GM23338 (cell line): Measurements from ENCODE around the gene GPC5. TPM values are rescaled to one million over a fixed set of nuclear protein-coding genes. Genes with fewer than 3 reads are reported as not detected.

Experiments
- ATAC-seq: fragments of 200-7000 bp; cut with Tn5 transposase; 3 replicates; pipeline ENCODE4 v1.9.1; 2020
- DNase-seq: peaks from one replicate; pipeline ENCODE4 v3.0.0-alpha.2; 2015; ENCODE audit warnings: low spot score
- H2AFZ ChIP-seq: fragments of 200-600 bp; sonication (generic); 2 replicates; pipeline ENCODE4 v1.8.0; 2016; ENCODE audit warnings: antibody characterized with exemption, mild to moderate bottlenecking, moderate library complexity
- H3F3A ChIP-seq: fragments of 200-600 bp; sonication (generic); replicated peaks from 2 replicates; pipeline ENCODE4 v1.8.0; 2017; ENCODE audit warnings: antibody characterized with exemption, mixed run types, low read depth
- H3K27ac ChIP-seq: fragments of 200-600 bp; sonication (generic); 2 replicates; pipeline ENCODE4 v1.6.1; 2016; ENCODE audit warnings: low read depth
- H3K27me3 ChIP-seq: fragments of 200-600 bp; sonication (generic); 2 replicates; pipeline ENCODE4 v1.8.0; 2016; ENCODE audit warnings: mild to moderate bottlenecking, mixed run types, moderate library complexity; ENCODE audit not compliant: insufficient read depth
- H3K36me3 ChIP-seq: fragments of 200-600 bp; sonication (generic); 2 replicates; pipeline ENCODE4 v1.8.0; 2016; ENCODE audit warnings: mild to moderate bottlenecking; ENCODE audit not compliant: insufficient read depth
- H3K4me1 ChIP-seq: fragments of 200-600 bp; sonication (generic); 2 replicates; pipeline ENCODE4 v1.8.0; 2016; ENCODE audit warnings: mild to moderate bottlenecking, moderate library complexity; ENCODE audit not compliant: insufficient read depth
- H3K4me2 ChIP-seq: fragments of 200-600 bp; sonication (generic); 2 replicates; pipeline ENCODE4 v1.7.1; 2017; ENCODE audit warnings: mixed run types
- H3K4me3 ChIP-seq: fragments of 200-600 bp; sonication (generic); 2 replicates; pipeline ENCODE4 v1.6.1; 2016; ENCODE audit warnings: mixed run types
- H3K79me2 ChIP-seq: fragments of 200-600 bp; sonication (generic); replicated peaks from 2 replicates; pipeline ENCODE4 v1.8.0; 2017; ENCODE audit warnings: mild to moderate bottlenecking; ENCODE audit not compliant: insufficient read depth
- H3K9me2 ChIP-seq: fragments of 200-600 bp; sonication (generic); 2 replicates; pipeline ENCODE4 v1.8.0; 2017; ENCODE audit not compliant: insufficient read depth
- H4K20me1 ChIP-seq: fragments of 200-600 bp; sonication (generic); replicated peaks from 2 replicates; pipeline ENCODE4 v1.8.0; 2017; ENCODE audit warnings: mild to moderate bottlenecking; ENCODE audit not compliant: insufficient read depth
- H3K27ac Mint-ChIP-seq: 2 replicates; pipeline ENCODE4 v1.8.0; 2020; ENCODE audit warnings: inconsistent platforms, mild to moderate bottlenecking, moderate library complexity, mixed read lengths
- H3K27me3 Mint-ChIP-seq: 3 replicates; pipeline ENCODE4 v1.8.0; 2022; ENCODE audit warnings: low read depth, mild to moderate bottlenecking, moderate library complexity, mixed read lengths, inconsistent platforms; ENCODE audit not compliant: insufficient read depth, poor library complexity
- H3K36me3 Mint-ChIP-seq: 3 replicates; pipeline ENCODE4 v1.8.0; 2021; ENCODE audit warnings: low read depth, mild to moderate bottlenecking, inconsistent platforms, moderate library complexity, mixed read lengths
- H3K4me1 Mint-ChIP-seq: 3 replicates; pipeline ENCODE4 v1.8.0; 2020; ENCODE audit warnings: mild to moderate bottlenecking, inconsistent platforms, mixed read lengths
- H3K4me3 Mint-ChIP-seq: 3 replicates; pipeline ENCODE4 v1.8.0; 2021; ENCODE audit warnings: moderate library complexity, mild to moderate bottlenecking, inconsistent platforms, mixed read lengths
- H3K9me3 Mint-ChIP-seq: 3 replicates; pipeline ENCODE4 v1.8.0; 2020; ENCODE audit warnings: moderate library complexity, mild to moderate bottlenecking, inconsistent platforms, mixed read lengths
- EZH2 ChIP-seq: fragments of 200-600 bp; sonication (generic); IDR thresholded peaks from one replicate; pipeline ENCODE4 v1.8.0; 2017; ENCODE audit warnings: antibody characterized with exemption, mild to moderate bottlenecking, low read depth; ENCODE audit not compliant: unreplicated experiment
- EZH2phosphoT487 ChIP-seq: fragments of 200-600 bp; sonication (generic); IDR thresholded peaks from one replicate; pipeline ENCODE4 v1.8.1; 2018; ENCODE audit warnings: antibody characterized with exemption; ENCODE audit not compliant: unreplicated experiment
- NANOG ChIP-seq: IDR thresholded peaks from 2 replicates; pipeline ENCODE4 v1.6.1; 2016; ENCODE audit warnings: antibody characterized with exemption, borderline replicate concordance
- POLR2AphosphoS5 ChIP-seq: IDR thresholded peaks from 2 replicates; pipeline ENCODE4 v1.6.1; 2016; ENCODE audit warnings: antibody characterized with exemption, low read depth
- STAT1 ChIP-seq: IDR thresholded peaks from one replicate; pipeline ENCODE4 v1.6.1; 2016; ENCODE audit warnings: antibody characterized with exemption; ENCODE audit not compliant: unreplicated experiment
- ZNF114 ChIP-seq: fragments of 250-450 bp; sonication (Bioruptor Pico); IDR thresholded peaks from 2 replicates; pipeline ENCODE4 v1.5.0; 2020; ENCODE audit warnings: mild to moderate bottlenecking, moderate library complexity
- polyA plus RNA-seq: library from polyadenylated mRNA; unstranded; fragments of >200 nt; fragmentation: Nextera tagmentation; extraction: Ambion mirVana; gene quantifications from 2 replicates; pipeline ENCODE4 v1.2.1, GENCODE V29; 2016
- total RNA-seq: library from RNA; depleted of rRNA; stranded (reverse); fragments of >200 nt; shearing (Covaris generic); gene quantifications from 2 replicates; pipeline ENCODE4 v1.2.3, GENCODE V29; 2014
- TF ChIP-seq, protein P1 (sequence below), 2 experiments: fragments of 200-600 bp in 1 of 2; sonication (generic) in 1 of 2; conservative IDR thresholded peaks; 2 replicates each; pipeline versions ENCODE4 v1.5.1 to v1.6.1; 2016 to 2017; ENCODE audit warnings: antibody characterized with exemption in 2 of 2, low read depth in 2 of 2, mild to moderate bottlenecking in 2 of 2, moderate library complexity in 1 of 2
- TF ChIP-seq, protein P2 (sequence below): IDR thresholded peaks from 2 replicates; pipeline ENCODE4 v1.6.1; 2016; ENCODE audit warnings: antibody characterized with exemption
- TF ChIP-seq, protein P3 (sequence below): fragments of 250-450 bp; sonication (Bioruptor Pico); IDR thresholded peaks from 2 replicates; pipeline ENCODE4 v1.5.0; 2020; ENCODE audit warnings: mild to moderate bottlenecking, moderate library complexity

The GPC5 gene
- total and polyA plus RNA-seq, 2 experiments from 2014 or later = 0.95 to 1.1 TPM

DNA sequence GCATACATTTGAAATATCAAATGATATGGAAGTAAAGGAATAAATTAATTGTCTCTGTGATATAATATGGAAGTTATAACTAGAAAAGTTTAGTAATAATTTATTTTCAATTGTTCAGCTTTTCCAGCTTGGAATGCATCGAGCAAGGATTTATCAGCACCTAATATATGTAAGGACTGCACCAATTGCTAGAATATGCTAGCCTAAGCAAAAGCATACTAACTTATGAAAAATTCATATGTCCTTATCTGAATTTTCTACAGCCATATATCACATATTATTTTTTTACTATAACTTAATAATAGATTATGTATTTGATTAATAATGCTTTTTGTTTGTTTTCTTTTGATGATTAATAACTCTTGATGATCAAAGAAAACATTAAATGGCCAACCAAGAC lies 979.0 kb downstream of the GPC5 start (continued):
- TF ChIP-seq ZNF114 (CRISPR knock-in tag) = no peak
- TF ChIP-seq, protein P1, sequence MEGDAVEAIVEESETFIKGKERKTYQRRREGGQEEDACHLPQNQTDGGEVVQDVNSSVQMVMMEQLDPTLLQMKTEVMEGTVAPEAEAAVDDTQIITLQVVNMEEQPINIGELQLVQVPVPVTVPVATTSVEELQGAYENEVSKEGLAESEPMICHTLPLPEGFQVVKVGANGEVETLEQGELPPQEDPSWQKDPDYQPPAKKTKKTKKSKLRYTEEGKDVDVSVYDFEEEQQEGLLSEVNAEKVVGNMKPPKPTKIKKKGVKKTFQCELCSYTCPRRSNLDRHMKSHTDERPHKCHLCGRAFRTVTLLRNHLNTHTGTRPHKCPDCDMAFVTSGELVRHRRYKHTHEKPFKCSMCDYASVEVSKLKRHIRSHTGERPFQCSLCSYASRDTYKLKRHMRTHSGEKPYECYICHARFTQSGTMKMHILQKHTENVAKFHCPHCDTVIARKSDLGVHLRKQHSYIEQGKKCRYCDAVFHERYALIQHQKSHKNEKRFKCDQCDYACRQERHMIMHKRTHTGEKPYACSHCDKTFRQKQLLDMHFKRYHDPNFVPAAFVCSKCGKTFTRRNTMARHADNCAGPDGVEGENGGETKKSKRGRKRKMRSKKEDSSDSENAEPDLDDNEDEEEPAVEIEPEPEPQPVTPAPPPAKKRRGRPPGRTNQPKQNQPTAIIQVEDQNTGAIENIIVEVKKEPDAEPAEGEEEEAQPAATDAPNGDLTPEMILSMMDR (conservative IDR thresholded peaks at IDR 0.05; ENCODE audit: low read depth in 2 of 2) = no peak
- TF ChIP-seq NANOG = no peak
- TF ChIP-seq, protein P2, sequence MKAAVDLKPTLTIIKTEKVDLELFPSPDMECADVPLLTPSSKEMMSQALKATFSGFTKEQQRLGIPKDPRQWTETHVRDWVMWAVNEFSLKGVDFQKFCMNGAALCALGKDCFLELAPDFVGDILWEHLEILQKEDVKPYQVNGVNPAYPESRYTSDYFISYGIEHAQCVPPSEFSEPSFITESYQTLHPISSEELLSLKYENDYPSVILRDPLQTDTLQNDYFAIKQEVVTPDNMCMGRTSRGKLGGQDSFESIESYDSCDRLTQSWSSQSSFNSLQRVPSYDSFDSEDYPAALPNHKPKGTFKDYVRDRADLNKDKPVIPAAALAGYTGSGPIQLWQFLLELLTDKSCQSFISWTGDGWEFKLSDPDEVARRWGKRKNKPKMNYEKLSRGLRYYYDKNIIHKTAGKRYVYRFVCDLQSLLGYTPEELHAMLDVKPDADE = no peak

DNA sequence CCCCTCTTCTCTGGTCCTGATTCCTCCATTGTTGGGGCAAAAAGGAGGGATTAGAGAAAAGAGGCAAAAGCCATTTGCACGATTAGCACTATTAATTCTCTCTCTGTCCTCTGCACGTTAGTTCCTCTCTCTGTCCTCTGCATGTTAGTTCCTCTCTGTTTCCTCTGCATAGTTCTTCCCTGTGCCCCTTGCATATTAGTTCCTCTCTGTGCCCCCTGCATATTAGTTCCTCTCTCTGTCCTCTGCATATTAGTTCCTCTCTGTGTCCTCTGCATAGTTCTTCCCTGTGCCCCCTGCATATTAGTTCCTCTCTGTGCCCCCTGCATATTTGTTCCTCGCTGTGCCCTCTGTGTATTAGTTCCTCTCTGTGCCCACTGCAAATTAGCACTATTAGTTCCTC lies 981.0 kb downstream of the GPC5 start:
- H3F3A ChIP-seq = no peaks in the 10 kb centered on the region
- Mint-ChIP-seq H3K4me1 (no peaks in the 10 kb centered on the region), H3K27ac (no peak overlapping the region), H3K27me3 (peaks cover 2% of the 10 kb centered on the region), H3K36me3 (no peaks in the 10 kb centered on the region), H3K9me3 (no peaks in the 10 kb centered on the region), H3K4me3 (no peak overlapping the region)
- H4K20me1 ChIP-seq = no peaks in the 10 kb centered on the region
- TF ChIP-seq STAT1 (no peak), ZNF114 (CRISPR knock-in tag) (no peak), EZH2 (no peak), EZH2phosphoT487 (no peak)
- H3K9me2 ChIP-seq = peaks cover 4% of the 10 kb centered on the region; the same call in 1 of the 2 replicates
- H2AFZ ChIP-seq = no peak overlapping the region; the same call in 1 of the 2 replicates
- no peaks in the 10 kb centered on the region for H3K4me1 ChIP-seq
- no peaks in the 10 kb centered on the region for H3K27me3 ChIP-seq
- H3K27ac ChIP-seq = no peak overlapping the region
- no peaks in the 10 kb centered on the region for H3K79me2 ChIP-seq
- DNase-seq = no peak
- no peak overlapping the region for H3K4me3 ChIP-seq
- no peak for ATAC-seq
- H3K36me3 ChIP-seq = no peaks in the 10 kb centered on the region
- no peak overlapping the region for H3K4me2 ChIP-seq

DNA sequence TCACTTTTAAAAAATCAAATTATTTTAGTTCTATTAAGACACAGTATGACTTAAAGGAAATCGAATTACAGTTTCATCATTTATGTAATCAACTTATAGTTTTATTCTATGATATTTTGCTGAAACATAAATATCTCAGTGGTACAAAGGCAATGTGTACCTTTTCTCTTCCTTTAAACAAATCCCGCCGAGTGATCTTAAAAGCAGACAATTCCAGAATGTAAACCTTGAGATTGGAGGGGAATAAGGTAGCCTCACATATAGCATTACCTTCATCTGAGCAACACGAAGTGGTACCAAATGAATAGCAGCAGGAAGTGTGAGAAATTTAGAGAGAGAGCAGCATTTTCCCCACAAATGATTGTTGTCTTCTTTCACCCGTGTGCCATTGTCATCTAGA lies 986.0 kb downstream of the GPC5 start:
- H2AFZ ChIP-seq = no peak overlapping the region; the same call in 1 of the 2 replicates
- H3K4me2 ChIP-seq = no peak overlapping the region
- ATAC-seq = no peak
- no peaks in the 10 kb centered on the region for H3K36me3 ChIP-seq
- H3K27me3 ChIP-seq = no peaks in the 10 kb centered on the region
- no peak overlapping the region for H3K4me3 ChIP-seq
- no peak for DNase-seq
- no peak overlapping the region for H3K27ac Mint-ChIP-seq
- H3K9me2 ChIP-seq = peaks cover 4% of the 10 kb centered on the region; the same call in 1 of the 2 replicates
- H3K4me1 ChIP-seq = no peaks in the 10 kb centered on the region
- no peaks in the 10 kb centered on the region for H3F3A ChIP-seq
- no peaks in the 10 kb centered on the region for H3K36me3 Mint-ChIP-seq
- H3K27me3 Mint-ChIP-seq = peaks cover 2% of the 10 kb centered on the region
- no peak overlapping the region for H3K27ac ChIP-seq
- no peaks in the 10 kb centered on the region for H3K4me1 Mint-ChIP-seq
- H3K4me3 Mint-ChIP-seq = no peak overlapping the region
- H4K20me1 ChIP-seq = no peaks in the 10 kb centered on the region
- no peaks in the 10 kb centered on the region for H3K9me3 Mint-ChIP-seq
- H3K79me2 ChIP-seq = no peaks in the 10 kb centered on the region
- TF ChIP-seq, protein P3, sequence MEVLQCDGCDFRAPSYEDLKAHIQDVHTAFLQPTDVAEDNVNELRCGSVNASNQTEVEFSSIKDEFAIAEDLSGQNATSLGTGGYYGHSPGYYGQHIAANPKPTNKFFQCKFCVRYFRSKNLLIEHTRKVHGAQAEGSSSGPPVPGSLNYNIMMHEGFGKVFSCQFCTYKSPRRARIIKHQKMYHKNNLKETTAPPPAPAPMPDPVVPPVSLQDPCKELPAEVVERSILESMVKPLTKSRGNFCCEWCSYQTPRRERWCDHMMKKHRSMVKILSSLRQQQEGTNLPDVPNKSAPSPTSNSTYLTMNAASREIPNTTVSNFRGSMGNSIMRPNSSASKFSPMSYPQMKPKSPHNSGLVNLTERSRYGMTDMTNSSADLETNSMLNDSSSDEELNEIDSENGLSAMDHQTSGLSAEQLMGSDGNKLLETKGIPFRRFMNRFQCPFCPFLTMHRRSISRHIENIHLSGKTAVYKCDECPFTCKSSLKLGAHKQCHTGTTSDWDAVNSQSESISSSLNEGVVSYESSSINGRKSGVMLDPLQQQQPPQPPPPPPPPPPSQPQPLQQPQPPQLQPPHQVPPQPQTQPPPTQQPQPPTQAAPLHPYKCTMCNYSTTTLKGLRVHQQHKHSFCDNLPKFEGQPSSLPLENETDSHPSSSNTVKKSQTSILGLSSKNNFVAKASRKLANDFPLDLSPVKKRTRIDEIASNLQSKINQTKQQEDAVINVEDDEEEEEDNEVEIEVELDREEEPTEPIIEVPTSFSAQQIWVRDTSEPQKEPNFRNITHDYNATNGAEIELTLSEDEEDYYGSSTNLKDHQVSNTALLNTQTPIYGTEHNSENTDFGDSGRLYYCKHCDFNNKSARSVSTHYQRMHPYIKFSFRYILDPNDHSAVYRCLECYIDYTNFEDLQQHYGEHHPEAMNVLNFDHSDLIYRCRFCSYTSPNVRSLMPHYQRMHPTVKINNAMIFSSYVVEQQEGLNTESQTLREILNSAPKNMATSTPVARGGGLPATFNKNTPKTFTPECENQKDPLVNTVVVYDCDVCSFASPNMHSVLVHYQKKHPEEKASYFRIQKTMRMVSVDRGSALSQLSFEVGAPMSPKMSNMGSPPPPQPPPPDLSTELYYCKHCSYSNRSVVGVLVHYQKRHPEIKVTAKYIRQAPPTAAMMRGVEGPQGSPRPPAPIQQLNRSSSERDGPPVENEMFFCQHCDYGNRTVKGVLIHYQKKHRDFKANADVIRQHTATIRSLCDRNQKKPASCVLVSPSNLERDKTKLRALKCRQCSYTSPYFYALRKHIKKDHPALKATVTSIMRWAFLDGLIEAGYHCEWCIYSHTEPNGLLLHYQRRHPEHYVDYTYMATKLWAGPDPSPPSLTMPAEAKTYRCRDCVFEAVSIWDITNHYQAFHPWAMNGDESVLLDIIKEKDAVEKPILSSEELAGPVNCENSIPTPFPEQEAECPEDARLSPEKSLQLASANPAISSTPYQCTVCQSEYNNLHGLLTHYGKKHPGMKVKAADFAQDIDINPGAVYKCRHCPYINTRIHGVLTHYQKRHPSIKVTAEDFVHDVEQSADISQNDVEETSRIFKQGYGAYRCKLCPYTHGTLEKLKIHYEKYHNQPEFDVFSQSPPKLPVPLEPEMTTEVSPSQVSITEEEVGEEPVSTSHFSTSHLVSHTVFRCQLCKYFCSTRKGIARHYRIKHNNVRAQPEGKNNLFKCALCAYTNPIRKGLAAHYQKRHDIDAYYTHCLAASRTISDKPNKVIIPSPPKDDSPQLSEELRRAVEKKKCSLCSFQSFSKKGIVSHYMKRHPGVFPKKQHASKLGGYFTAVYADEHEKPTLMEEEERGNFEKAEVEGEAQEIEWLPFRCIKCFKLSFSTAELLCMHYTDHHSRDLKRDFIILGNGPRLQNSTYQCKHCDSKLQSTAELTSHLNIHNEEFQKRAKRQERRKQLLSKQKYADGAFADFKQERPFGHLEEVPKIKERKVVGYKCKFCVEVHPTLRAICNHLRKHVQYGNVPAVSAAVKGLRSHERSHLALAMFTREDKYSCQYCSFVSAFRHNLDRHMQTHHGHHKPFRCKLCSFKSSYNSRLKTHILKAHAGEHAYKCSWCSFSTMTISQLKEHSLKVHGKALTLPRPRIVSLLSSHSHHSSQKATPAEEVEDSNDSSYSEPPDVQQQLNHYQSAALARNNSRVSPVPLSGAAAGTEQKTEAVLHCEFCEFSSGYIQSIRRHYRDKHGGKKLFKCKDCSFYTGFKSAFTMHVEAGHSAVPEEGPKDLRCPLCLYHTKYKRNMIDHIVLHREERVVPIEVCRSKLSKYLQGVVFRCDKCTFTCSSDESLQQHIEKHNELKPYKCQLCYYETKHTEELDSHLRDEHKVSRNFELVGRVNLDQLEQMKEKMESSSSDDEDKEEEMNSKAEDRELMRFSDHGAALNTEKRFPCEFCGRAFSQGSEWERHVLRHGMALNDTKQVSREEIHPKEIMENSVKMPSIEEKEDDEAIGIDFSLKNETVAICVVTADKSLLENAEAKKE = no peak
- no peak for TF ChIP-seq POLR2AphosphoS5
- no peak for TF ChIP-seq EZH2phosphoT487
